OCI-LY3 (cell line): ENCODE results near the gene RALBP1.

Experiments used
- EZH2phosphoT487 ChIP-seq: fragments of 200-600 bp; shearing (Covaris generic); IDR thresholded peaks from 2 replicates; pipeline ENCODE4 v1.6.1; 2018; ENCODE audit warnings: antibody characterized with exemption, mixed run types, low read depth
- TF ChIP-seq, protein P1 (sequence below): fragments of 200-600, 300-600 bp; sonication (generic); IDR thresholded peaks from 2 replicates; pipeline ENCODE4 v1.5.1; 2014; ENCODE audit warnings: antibody characterized with exemption, low read length, low read depth

DNA sequence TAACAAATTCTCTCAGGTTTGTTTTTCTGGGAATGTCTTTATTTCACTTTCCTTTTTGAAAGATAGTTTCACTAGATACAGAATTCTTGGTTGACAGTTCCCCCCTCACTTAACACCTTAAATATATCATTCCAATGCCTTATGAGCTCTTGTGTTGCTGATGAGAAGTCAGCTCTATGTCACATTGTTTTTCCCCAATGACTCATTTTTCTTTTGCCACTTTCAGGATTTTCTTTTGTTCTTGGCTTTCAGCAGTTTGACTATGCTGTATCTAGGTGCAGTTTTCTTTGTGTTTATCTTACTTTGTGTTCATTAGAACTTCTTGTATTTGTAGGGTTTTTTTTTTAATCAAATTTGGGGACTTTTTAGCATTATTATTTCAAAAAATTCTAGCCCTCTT is 5.6 kb upstream of the RALBP1 start:
- no peak for TF ChIP-seq EZH2phosphoT487
- TF ChIP-seq, protein P1, sequence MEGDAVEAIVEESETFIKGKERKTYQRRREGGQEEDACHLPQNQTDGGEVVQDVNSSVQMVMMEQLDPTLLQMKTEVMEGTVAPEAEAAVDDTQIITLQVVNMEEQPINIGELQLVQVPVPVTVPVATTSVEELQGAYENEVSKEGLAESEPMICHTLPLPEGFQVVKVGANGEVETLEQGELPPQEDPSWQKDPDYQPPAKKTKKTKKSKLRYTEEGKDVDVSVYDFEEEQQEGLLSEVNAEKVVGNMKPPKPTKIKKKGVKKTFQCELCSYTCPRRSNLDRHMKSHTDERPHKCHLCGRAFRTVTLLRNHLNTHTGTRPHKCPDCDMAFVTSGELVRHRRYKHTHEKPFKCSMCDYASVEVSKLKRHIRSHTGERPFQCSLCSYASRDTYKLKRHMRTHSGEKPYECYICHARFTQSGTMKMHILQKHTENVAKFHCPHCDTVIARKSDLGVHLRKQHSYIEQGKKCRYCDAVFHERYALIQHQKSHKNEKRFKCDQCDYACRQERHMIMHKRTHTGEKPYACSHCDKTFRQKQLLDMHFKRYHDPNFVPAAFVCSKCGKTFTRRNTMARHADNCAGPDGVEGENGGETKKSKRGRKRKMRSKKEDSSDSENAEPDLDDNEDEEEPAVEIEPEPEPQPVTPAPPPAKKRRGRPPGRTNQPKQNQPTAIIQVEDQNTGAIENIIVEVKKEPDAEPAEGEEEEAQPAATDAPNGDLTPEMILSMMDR: no peak
